Pons (tissue), 1 donor: ENCODE data around the gene VGLL3.

ENCODE experiments used
- DNase-seq: peaks from one replicate; pipeline ENCODE4 v3.0.0-alpha.2; 2016; ENCODE audit warnings: low spot score

The VGLL3 gene

GRCh38 chr3:86949850-86950249, 41.1 kb downstream of the VGLL3 start:
- DNase-seq = no peak

- no peak for DNase-seq
Measured at GRCh38 chr3:86948822-86949221, 42.1 kb downstream of the VGLL3 start.

- no peak for DNase-seq
Measured at GRCh38 chr3:86942206-86942605, 48.7 kb downstream of the VGLL3 start.

GRCh38 chr3:86938416-86939105, 52.4 kb downstream of the VGLL3 start:
- DNase-seq = no peak

- no peak for DNase-seq
Measured at GRCh38 chr3:86937306-86937791, 53.6 kb downstream of the VGLL3 start.

GRCh38 chr3:86934851-86935250, 56.1 kb downstream of the VGLL3 start:
- DNase-seq = no peak

GRCh38 chr3:86930831-86931230, 60.1 kb downstream of the VGLL3 start:
- DNase-seq = no peak

GRCh38 chr3:86930181-86930580, 60.8 kb downstream of the VGLL3 start:
- DNase-seq = no peak

GRCh38 chr3:86929046-86929445, 61.9 kb downstream of the VGLL3 start:
- no peak for DNase-seq

GRCh38 chr3:86923071-86923491, 67.9 kb downstream of the VGLL3 start:
- no peak for DNase-seq

GRCh38 chr3:86921971-86922680, 68.8 kb downstream of the VGLL3 start:
- DNase-seq = no peak

GRCh38 chr3:86914670-86915069, 76.3 kb downstream of the VGLL3 start:
- DNase-seq = no peak

GRCh38 chr3:86913160-86913559, 77.8 kb downstream of the VGLL3 start:
- DNase-seq = peak; percentile 88

- DNase-seq = no peak
Measured at GRCh38 chr3:86895202-86895601, 95.7 kb downstream of the VGLL3 start.

- DNase-seq = no peak
Measured at GRCh38 chr3:86890741-86891396, 100.1 kb downstream of the VGLL3 start.
